Breast epithelium (tissue), 4 donors: ENCODE measurements around the gene PRICKLE4. TPM values are rescaled to one million over a fixed set of nuclear protein-coding genes. Genes with fewer than 3 reads are reported as not detected.

Experiments
- DNase-seq, 2 donors: peaks; one replicate each; pipeline ENCODE4 v3.0.0-alpha.2; 2019; ENCODE audit warnings: low spot score in 2 of 2
- H3K27ac ChIP-seq, 2 donors: fragments of 200-600 bp; sonication (generic) in 1 of 2; one replicate each; pipeline ENCODE4 v1.5.1; 2016 to 2019; ENCODE audit warnings: mild to moderate bottlenecking in 1 of 2
- H3K27me3 ChIP-seq, 2 donors: fragments of 200-600 bp; sonication (generic) in 1 of 2; one replicate each; pipeline versions ENCODE4 v1.5.1 to v1.6.0; 2017 to 2019; ENCODE audit warnings: control low read depth in 1 of 2, mild to moderate bottlenecking in 1 of 2
- H3K36me3 ChIP-seq: fragments of 200-600 bp; one replicate; pipeline ENCODE4 v1.5.1; 2019
- H3K4me1 ChIP-seq, 2 donors: fragments of 200-600 bp; sonication (generic); one replicate each; pipeline ENCODE4 v1.5.1; 2016 to 2019; ENCODE audit warnings: control low read depth in 1 of 2
- H3K4me3 ChIP-seq, 3 donors: fragments of 200-600 bp; sonication (generic); 1 replicate in 2 of 3; 2 replicates in 1 of 3; pipeline ENCODE4 v1.5.1; 2016 to 2019; ENCODE audit warnings: mild to moderate bottlenecking in 3 of 3, moderate library complexity in 2 of 3
- H3K9me3 ChIP-seq, 2 donors: fragments of 200-600 bp; sonication (generic) in 1 of 2; one replicate each; pipeline ENCODE4 v1.5.1; 2016 to 2019; ENCODE audit warnings: control low read depth in 1 of 2
- POLR2A ChIP-seq: fragments of 450-650 bp; IDR thresholded peaks from one replicate; pipeline ENCODE4 v1.6.1; 2016; ENCODE audit warnings: antibody characterized with exemption, mild to moderate bottlenecking, moderate library complexity
- POLR2AphosphoS5 ChIP-seq, 3 donors: sonication (generic); formaldehyde crosslinking; IDR thresholded peaks; one replicate each; pipeline ENCODE4 v1.6.1; 2017; ENCODE audit warnings: antibody characterized with exemption in 3 of 3
- intact Hi-C: fragments of 100-400 bp; cut with DNase I; formaldehyde crosslinking; loops from one replicate; pipeline ENCODE4 v1.15.1; 2023; ENCODE audit warnings: low total_unique reads
- total RNA-seq, 3 donors: library from RNA; depleted of rRNA; stranded (reverse); fragments of >200 nt; gene quantifications; one replicate each; pipeline ENCODE4 v1.1.0, GENCODE V29; 2016
- TF ChIP-seq, protein P1 (sequence below), 3 donors: fragments of 450-650 bp; IDR thresholded peaks; one replicate each; pipeline ENCODE4 v1.5.1; 2016 to 2017; ENCODE audit warnings: antibody characterized with exemption in 3 of 3, mild to moderate bottlenecking in 3 of 3, moderate library complexity in 3 of 3

PRICKLE4 gene
- total RNA-seq, 3 donors from 2014 or later = 0.80 to 5.3 (median 3.3) TPM

DNA sequence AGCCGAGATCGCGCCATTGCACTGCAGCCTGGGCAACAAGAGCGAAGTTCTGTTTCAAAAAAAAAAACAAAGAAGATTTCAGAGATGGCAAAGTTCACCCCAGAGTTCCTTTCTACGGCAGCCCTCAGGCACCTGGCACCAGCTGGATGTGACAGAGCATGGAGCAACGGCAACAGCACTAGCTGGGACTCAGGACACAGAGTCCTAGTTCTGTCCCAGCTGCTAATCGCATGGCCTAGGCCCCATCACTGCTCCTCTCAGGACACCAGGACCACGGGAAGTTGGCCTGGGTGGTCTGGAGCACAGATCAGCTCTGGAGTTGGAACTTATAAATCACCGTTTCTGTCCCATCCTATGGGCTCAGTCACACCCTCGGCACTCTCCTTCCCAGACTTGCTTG, 34.5 kb upstream of the PRICKLE4 start:
- H3K4me1 ChIP-seq = no peaks in the 10 kb centered on the region
- H3K9me3 ChIP-seq = no peaks in the 10 kb centered on the region
- no peak overlapping the region for H3K4me3 ChIP-seq
- no peaks in the 10 kb centered on the region for H3K36me3 ChIP-seq
- no peaks in the 10 kb centered on the region for H3K27me3 ChIP-seq
- H3K27ac ChIP-seq = no peak overlapping the region
- DNase-seq = no peak
- intact Hi-C loops = no loop called here
- no peak for TF ChIP-seq POLR2A

- intact Hi-C loops = no loop called here
- H3K4me3 ChIP-seq = no peak within 1 kb of the TSS
Measured at GRCh38 chr6:41747256-41748101, 33.1 kb upstream of the PRICKLE4 start, which contains the start of gene PGC. TSS of gene PGC (minus strand) at chr6:41747397. CDS start at chr6:41747334, 63 bp downstream.

DNA sequence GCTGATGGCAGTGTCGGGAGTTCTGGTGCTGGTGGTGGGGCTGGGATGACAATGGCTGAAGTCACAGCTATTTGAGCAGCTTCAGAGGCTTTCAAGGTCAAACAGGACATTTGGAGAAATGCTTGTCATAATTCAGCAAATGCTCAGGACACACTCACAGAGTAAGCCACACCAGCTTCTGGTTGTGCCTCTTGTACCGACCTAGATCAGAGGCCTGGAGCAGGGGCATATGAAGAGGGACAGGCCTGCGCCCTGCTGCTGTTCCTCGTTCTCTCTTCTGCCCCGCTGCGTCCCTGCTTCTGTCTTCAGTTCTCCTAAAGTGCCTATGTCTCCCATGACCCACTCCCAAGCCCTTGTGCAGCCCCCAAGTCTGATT, 32.5 kb upstream of the PRICKLE4 start:
- H3K4me1 ChIP-seq = no peaks in the 10 kb centered on the region
- intact Hi-C loops = no loop called here
- H3K27ac ChIP-seq = no peak overlapping the region
- DNase-seq = no peak
- no peak overlapping the region for H3K4me3 ChIP-seq
- H3K9me3 ChIP-seq = no peaks in the 10 kb centered on the region
- no peaks in the 10 kb centered on the region for H3K36me3 ChIP-seq
- no peaks in the 10 kb centered on the region for H3K27me3 ChIP-seq
- TF ChIP-seq, protein P1, sequence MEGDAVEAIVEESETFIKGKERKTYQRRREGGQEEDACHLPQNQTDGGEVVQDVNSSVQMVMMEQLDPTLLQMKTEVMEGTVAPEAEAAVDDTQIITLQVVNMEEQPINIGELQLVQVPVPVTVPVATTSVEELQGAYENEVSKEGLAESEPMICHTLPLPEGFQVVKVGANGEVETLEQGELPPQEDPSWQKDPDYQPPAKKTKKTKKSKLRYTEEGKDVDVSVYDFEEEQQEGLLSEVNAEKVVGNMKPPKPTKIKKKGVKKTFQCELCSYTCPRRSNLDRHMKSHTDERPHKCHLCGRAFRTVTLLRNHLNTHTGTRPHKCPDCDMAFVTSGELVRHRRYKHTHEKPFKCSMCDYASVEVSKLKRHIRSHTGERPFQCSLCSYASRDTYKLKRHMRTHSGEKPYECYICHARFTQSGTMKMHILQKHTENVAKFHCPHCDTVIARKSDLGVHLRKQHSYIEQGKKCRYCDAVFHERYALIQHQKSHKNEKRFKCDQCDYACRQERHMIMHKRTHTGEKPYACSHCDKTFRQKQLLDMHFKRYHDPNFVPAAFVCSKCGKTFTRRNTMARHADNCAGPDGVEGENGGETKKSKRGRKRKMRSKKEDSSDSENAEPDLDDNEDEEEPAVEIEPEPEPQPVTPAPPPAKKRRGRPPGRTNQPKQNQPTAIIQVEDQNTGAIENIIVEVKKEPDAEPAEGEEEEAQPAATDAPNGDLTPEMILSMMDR (IDR thresholded peaks at IDR 0.05) = no peak
- TF ChIP-seq POLR2AphosphoS5 (IDR thresholded peaks at IDR 0.05) = no peak
- no peak for TF ChIP-seq POLR2A

More at GRCh38 chr6:41747256-41748101, 33.1 kb upstream of the PRICKLE4 start, which contains the start of gene PGC:
- TF ChIP-seq POLR2A = no peak
- no peak for TF ChIP-seq POLR2AphosphoS5 (IDR thresholded peaks at IDR 0.05)
- TF ChIP-seq, protein P1 (IDR thresholded peaks at IDR 0.05) = no peak
- DNase-seq = no peak
- no peaks in the 10 kb centered on the region for H3K9me3 ChIP-seq
- H3K36me3 ChIP-seq = no peaks in the 10 kb centered on the region
- H3K27me3 ChIP-seq = no peaks in the 10 kb centered on the region
- no peak within 1 kb of the TSS for H3K27ac ChIP-seq
- H3K4me1 ChIP-seq = no peaks in the 10 kb centered on the region

- intact Hi-C loops = no loop called here
- no peaks in the 10 kb centered on the region for H3K4me1 ChIP-seq
- DNase-seq = no peak
- H3K4me3 ChIP-seq = no peak overlapping the region
- H3K36me3 ChIP-seq = no peaks in the 10 kb centered on the region
- no peaks in the 10 kb centered on the region for H3K9me3 ChIP-seq
- H3K27me3 ChIP-seq = no peaks in the 10 kb centered on the region
- TF ChIP-seq POLR2A = no peak
- TF ChIP-seq, protein P1 (IDR thresholded peaks at IDR 0.05) = no peak
- TF ChIP-seq POLR2AphosphoS5 (IDR thresholded peaks at IDR 0.05) = no peak
- H3K27ac ChIP-seq = no peak overlapping the region
Measured at GRCh38 chr6:41748542-41748941, 32.0 kb upstream of the PRICKLE4 start.

DNA sequence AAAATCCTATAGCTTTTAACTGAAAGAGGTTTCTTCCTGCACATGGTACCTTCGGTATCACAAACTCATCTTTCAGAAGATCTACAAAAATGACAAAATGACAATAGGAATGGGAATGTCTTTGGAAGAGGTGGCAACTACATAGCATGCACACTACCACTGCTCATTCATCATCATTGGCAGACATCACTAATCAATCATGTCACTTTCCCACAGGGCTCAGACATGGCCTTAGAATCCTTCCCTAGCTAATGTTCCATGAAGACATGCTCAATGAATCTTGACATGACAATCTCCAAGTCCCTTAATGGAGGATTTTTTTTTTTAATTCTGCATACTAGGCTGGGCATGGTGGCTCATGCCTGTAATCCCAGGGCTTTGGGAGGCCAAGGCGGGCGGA, 30.2 kb upstream of the PRICKLE4 start:
- Histone ChIP-seq H3K4me1 (no peaks in the 10 kb centered on the region), H3K36me3 (no peaks in the 10 kb centered on the region), H3K4me3 (no peak overlapping the region), H3K27me3 (no peaks in the 10 kb centered on the region), H3K9me3 (no peaks in the 10 kb centered on the region), H3K27ac (no peak overlapping the region)
- TF ChIP-seq, protein P1 (IDR thresholded peaks at IDR 0.05) = no peak
- TF ChIP-seq POLR2AphosphoS5 (IDR thresholded peaks at IDR 0.05) (no peak), POLR2A (no peak)
- DNase-seq = no peak
- intact Hi-C loops = no loop called here
